Retina (tissue), 1 donor: Measurements from ENCODE around the gene CHRNA1.

ENCODE experiments used
- DNase-seq: peaks from one replicate; pipeline ENCODE4 v3.0.0-alpha.2; 2016

Gene CHRNA1

DNA sequence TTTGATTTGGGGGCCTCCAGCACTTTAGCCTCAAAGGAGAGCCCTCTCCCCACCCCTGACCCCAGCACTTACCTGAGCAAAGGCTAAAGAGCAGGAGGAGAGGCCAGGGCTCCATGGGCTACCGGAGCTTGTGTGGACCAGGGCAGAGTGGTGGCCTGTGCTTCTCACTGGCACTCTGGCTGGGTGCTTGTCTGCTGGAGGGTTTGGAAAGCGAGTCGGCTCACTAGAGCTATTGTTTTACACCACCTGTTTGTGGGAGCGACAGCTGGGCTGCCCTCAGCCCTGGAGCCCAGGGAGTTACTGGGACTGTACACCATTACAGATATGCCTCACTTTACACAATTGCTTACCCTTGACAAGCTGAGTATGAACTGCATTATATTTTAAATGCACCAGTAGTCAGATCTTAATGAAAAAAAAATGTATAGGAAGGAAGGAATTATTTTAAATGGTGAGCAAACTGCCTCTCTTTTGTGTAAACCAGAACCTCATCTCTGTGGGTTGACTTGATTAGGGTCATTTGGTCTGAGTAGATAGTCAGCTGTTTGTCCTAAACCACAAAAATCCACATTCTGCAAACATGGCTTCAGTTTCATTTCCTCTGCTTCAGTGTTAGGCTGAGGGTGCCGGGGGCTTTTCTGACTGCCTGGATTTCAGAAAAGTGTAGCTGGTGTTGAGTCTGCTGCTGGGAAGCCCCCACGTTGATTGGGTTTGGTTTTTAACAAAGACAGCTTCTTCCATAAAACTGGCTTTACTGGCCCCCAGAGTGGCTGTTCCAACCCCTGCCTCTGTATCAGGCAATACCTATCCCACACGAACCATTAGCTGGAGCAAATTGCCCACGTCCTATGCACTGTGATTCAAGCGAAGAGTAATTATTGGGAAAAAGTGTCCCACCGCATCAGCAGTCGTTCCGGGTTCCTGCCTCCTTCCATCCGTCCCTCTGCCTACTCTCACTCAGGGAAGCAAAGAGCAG lies at the start of gene CHRNA1:
TSS of gene CHRNA1 (minus strand) at position 193 of the 976 bp plus-strand sequence. CDS start at position 115, 78 bp downstream.
- peak; percentile 53 for DNase-seq

DNA sequence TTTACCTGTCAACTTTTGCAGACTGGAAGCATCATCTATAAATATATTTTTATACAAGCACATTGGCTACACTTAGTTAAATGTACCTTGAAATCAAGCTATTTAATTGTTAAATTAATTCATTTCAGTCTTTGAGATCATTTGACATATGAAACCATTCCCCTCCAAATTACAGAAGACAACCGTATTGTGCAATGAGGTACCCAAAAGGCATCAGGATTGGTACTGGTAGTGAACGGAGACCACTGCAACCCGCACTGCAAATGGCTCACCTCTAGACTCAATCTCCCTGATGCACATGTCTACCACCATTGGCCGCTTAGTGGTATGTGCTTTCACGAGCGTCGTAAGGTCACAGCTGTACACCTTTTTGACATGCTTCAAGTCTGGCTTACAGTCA lies 47.8 kb upstream of the CHRNA1 start:
- DNase-seq: no peak

DNA sequence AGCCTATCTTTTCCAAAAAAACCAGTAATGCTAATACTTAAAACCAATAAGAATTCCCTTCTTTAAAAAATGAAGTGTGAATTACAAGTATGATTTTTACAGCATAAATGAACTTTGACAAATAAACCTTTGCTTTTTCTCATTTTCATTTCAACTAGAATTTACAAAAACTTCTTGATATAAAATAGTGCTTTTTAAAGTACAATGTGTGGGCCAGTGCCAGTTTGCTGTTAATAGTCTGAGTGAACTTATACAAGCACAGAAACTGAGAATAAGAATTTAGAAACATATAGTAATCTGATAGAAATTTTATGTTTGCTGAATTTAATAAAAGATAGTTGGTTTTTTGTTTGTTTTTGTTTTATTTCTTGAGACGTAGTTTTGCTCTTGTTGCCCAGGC lies 43.7 kb upstream of the CHRNA1 start:
- no peak for DNase-seq

DNA sequence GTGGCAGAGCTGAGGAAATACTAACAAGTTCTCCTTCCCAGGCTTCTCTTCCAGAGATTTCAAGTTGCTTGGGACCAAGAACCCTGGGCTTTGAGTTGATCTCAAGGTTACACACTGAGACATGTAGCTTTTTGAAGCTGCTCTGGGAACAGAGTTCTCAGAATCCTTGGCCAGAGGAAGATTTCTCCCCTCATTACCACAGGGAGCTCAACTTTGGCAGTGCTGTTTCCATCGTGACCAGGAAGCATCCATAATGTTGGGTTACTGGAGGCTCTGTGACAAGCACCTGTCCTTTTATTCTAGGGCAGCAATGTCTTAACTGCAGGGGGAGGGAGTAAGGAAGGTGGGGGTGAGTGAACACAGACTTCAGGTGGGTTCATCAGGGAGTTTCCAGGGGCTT lies 41.5 kb upstream of the CHRNA1 start:
- DNase-seq: no peak

DNA sequence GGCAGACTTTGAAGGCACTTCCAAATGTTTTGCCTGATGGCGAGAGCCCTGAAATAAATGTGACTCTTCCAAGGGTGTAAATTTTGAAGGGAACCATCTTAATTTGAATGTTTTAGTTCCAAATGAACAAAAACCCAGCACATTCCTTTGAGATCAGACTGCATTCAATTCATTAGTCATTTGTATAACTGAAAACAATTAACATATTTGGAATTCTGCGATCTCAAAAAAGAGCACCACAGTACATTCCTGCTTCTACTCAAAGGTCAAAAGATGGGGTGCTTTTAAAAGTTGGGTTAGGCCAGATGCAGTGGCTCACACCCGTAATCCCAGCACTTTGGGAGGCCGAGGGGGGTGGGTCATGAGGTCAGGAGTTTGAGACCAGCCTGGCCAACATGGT lies 38.2 kb upstream of the CHRNA1 start:
- DNase-seq: no peak

DNA sequence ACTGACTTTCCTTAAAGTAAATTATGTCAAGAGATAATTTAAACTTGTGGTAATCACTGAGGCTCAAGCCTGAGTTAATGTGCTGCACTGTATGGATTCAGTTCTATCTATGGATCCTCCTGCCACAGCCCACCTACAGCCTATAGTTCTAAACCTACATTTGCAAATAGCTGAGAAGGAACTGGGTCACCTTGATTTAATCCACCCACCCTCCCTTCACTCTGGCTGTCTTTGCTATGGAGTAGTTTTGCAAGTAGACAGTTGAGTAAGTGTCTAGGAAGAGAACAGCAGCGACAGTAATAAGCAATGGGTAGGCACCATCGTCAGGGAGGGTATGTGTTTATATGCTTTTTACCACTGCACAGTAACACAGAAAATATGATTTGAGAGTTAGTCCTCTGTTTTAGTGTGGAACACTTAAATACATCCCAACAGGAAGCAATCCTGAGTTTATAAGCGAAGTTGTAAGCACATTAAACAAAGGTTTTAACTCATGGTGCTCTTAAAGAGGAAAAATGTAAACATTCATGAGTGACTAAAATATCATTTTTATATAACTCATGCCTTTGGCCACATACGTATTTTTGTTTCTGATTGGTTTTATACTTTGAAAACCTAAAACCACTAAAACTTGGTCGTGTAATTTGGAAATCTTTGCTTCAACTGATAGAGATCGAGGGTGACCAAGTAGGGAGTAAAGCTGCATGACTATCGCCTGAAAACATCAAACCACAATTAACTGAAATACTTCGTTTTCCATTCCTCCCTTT lies 36.3 kb upstream of the CHRNA1 start:
- no peak for DNase-seq

DNA sequence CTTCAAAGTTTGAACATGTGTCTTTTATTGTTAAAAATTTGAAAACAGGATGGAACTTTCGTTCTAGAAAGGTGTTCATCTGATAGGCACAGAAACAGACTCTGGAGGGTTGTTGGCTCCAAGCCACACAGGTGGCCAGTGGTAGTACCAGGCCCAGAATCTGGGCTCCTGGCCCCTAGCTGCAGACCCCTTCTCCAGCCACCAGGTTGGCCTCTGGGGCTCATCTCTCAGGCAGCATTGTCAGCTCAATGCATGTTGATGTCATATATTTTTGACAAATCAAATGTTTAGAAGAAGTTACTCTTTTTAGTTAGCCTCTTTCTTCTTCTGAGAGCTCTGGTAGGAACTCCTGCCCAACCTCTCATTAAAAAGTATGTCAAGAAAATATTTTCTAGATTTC lies 34.5 kb upstream of the CHRNA1 start:
- no peak for DNase-seq

DNA sequence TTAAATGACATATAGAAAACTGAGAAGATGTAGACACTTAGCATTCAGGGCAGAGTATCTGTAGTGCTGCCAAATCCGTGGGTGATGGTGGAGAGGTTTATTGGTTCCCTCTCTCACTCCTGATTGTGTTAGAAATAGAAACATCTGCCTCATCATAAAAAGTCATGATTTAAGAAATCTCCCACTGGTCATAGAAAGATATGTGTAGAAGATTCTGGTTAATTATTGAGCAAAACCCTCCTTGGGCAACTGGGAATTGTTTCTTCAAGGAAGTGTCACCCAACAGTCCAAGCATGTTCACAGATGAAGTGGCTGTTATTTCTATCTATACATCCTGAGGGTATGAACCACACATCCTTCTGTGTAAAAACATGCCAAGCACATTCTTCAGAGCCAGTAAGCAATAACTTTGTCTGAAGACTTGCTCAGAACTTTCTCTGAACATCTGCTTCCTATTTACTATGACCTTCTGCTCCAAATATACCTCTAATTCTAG lies 33.6 kb upstream of the CHRNA1 start:
- no peak for DNase-seq

DNA sequence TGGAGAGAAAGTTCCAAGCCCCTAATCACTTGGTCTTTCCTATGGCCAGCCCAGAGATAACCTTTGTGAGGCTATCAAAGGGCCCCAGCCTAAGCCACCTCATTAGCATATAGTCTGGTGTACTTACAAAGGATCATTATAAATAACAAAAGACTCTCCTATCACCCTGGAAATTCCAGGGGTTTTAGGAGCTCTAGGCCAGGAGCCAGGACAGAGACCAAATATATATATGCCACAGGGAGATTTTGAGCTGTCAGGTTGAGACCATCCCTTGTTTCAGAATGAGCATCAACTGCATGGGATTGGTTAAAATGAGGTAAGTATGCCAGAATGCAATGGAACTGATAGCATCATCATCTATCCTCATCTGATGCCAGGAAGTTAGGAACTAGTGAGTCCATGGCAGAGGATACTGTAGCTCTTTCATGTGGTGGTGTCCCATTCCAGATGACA lies 32.1 kb upstream of the CHRNA1 start:
- DNase-seq: no peak

DNA sequence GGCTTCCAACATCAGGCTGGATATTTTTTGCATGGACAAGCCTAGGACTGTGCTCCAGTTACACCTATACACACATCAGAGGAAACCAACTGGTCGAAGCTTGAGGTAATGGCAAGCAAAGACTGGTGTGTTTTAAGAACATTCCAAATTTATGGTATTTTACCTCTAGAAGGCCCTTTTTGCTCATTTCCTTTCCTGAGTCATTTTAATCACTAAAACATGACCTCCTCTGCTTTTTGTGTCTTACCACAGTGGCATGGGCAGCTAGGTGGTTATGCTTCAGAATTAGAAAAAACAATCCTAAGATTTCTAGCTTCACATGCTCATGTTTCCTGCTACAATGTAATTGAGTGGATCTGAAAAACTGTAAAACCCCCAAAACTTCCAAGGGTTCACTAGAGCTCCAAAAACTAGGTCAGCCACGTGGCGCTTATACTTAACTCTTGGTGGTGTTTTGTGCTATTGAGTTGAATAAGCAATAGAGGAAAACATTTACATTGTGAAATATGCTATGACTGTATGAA lies 30.6 kb upstream of the CHRNA1 start:
- DNase-seq: no peak

DNA sequence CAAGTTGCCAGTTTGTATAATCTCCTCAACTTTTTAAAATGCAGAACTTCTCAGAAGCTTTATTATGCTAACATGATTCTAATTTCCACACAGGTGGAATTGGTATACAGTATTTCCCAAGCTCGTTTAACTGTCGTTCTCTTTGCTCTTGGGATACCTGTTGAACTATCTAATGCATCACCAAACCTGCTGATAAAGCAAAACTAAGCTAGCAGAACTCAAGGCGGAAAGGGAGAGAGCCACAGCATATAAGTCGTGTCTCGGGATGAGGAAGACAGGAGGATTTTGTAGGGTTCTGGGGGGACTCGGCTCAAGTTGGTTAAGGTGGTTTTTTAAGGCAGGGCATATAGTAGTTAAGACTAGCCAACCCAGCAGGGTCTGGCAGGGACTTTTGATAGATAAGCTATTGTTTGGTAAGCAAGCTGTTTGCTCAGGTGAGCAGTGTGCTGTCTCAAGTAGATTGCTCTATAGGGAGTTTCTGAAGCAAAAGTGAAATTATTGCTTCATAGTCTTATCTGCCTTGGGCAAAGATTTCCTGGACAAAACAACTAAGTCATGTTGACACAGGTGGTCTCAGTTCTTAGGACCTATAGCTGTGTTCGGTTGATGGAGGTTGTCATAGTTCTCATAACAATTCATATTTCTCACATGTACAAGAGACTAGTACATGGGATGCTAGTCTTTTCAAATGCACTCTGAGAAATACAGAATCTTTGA lies 28.2 kb upstream of the CHRNA1 start:
- DNase-seq: no peak

DNA sequence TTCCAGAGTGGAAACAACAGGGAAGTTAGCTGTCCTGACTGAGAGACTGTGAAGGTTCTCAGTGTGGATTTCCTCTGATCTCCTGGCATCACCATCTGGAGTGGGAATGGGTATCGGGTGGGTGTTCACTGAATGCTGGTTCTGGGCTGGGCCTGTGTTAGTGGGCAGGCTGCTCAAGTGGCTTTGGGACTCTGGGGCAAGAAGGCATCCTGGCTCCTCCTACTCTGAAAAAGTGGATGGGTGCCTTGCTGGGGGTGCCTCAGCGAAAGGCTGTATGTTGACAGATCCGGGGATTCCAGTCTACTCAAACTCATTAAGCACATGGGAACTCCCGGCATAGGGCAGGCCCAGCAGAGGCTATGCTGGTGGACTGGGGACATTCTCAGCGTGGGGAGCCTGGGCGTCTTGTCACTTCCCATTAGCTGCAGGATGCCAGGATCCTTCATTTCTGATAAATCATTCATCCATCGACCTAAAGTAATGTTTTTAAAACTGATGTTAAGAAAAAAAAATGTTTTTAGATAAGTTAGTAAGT lies 27.5 kb upstream of the CHRNA1 start:
- no peak for DNase-seq

DNA sequence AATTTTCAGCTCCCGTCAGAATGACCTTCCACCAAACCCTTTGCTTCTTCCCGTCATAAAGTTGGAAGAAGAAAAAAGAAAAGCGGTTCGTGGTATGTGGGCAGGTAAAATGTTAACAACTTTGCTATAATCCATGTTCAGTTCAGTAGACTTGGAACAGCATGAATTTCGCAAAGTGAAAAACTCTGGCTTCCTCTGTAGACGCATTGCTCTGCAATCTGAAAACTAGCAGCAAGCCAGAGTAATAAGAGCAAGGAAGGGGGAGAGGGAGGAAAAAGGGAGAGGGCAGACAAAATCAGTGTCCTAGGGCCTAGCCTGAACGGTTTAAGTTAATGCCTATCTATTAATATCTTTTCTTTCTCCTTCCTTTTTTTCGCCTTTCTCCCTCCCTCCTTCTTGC lies 26.7 kb upstream of the CHRNA1 start:
- DNase-seq: no peak

DNA sequence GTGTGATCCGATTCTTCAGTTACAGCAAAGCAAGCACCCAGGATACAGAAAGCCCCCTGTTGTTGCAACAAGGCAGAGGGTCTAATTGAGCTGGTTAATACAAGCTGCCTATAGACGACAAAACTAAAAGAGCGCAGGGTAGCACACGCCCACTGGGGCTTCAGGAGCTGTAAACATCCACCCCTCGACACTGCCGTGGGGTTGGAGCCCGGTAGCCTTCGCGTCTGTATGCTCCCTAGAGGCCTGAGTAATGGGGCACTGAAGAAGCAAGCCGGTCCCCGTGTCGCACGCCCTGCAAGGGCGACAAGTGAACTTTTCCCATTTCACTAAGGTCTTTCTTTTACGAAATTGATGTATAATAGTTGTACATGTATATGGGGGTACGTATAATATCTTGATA lies 24.7 kb upstream of the CHRNA1 start:
- DNase-seq: no peak

DNA sequence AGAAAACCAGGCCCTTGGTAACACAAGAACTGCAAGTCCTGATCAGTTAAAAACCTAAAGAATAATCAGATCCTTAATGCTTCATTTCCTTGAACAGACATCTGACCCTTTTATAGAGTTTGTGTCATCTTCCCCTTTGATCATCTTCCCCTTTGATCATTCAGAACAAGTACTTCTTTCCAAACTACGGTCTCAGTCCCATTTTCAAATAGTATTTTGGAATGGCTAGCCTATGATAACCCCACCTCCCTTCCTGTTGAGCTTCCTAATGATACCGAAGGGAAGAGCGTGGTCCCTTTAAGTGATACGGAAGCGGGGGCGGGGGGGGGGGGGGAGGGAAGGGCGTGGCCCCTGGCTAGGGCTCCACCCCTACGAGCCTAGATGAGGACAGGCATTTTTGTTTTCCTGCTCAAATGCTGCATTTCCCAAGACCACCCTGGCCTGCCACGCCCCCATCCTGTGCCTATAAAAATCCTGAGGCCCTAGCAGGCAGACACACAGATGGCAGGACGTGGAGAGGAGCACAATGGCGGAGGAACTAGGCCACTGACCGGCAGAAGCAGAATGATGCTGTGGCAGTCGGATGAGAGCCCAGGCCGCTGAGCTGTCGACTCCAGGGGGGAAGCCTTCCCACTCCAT lies 24.1 kb upstream of the CHRNA1 start:
- peak; percentile 56 for DNase-seq

DNA sequence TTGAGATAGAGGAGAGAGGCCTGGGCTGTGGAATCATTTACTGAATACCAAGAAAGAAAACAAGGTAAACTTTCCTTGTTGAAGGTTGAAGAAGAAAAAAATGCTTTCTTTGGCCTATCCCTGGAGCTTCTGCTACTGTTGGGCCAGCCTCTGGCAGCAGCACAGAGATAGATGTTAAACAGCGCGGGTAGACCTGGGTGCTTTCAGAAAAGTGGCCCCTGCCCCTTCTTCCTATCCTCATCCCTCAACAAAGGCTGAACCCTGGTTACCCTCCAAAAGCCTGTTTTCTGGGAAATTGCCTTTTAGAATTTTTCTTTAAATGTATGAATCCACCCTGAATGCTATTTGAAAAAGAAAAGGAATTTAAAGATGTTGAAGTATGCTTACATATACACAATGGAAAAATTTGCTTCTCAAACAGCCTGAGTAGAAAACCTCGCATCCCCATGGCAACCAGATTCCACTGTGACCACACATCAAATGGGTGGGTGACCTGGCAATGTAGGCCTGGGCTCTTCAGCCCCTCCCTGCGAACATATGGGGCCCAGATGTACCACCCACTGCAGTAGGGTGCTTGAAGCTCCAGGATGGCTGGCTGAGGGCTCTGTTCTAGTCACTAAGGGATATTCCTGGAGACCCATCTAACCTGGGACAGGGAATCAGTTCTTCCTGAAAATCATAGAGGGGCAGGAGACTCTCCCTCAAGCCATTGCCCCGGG lies 23.4 kb upstream of the CHRNA1 start:
- peak; percentile 45 for DNase-seq

DNA sequence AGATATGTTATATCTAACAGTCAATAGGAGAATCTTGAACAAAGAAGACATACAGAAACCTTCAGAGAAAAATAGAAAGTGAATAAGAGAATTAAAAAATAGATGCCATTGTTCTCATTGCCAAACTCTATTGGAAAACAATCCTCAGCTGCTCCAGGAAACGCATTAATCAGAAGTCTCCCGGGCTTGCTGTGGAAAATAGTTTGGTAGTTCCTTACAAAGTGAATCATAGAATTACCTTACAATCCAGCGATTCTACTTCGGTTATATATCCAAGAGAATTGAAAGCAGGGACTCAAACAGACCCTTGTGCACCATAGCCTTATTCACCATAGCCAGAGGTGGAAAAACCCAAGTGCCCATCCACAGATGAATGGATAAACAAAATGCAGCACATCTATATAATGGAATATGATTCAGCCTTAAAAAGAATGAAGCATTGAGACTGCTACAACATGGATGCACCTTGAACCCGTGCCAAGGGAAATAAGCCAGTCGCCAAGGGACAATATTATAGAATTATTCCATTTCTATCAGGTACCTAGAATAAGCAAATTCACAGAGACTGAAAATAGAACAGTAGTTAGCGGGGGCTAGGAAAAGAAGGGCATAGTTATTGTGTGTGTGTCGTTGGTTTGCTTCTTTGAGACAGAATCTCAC lies 21.9 kb upstream of the CHRNA1 start:
- DNase-seq: no peak

DNA sequence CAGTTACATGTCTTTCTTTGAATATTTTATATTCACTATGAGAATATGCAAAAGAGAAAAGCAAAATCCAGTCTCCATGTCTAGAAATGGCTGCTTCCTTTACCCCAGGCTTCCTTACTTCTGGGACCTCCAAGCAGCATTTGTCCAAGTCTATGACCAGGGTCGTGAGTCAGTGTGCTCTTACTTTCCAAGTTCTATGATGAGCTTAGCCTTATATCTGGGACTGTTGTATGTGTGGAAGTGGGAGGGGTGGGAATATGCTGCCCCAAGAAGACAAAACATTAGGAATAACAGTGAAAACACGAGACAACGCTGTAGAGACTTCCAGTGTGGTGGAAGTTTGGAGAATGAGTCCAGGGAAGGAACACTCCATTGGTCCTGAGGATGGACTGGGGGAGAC lies 21.2 kb upstream of the CHRNA1 start:
- no peak for DNase-seq

DNA sequence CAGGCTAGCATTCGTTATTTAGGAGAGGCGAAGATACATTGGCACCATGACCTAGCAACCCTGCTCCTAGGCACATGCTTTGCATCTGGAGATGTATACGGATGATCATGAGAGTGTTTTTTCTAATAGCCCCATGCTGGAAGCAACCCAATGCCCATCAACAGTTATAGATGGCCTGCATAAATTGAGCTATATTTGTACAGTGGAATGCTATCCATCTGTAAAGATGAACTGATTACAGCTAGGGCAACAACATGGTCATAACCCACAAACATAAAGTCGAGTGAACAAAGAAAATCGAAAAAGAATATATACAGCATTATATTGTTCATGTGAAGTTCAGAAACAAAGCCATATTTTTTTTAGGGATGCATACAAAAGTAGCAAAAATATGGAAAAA lies 20.6 kb upstream of the CHRNA1 start:
- no peak for DNase-seq

DNA sequence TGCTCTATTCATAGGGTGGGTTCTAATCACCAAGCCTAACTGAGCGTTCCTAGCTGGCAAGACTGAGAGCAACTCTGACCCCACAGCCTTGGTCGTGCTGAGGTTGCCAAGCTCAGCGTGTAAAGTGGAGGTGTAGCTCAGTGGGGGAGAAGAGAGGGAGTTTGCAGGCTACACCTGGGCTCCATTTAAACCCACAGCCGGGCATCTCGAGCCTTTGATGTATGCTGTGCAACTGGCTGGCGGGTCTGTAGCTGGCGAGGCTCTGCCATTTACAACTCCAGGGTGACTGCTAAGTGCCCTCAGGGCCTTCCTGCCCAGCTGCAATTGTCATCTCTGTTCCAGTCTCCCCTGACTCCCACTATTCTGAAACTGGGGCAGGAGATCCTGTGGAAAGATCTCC lies 20.0 kb upstream of the CHRNA1 start:
- no peak for DNase-seq

DNA sequence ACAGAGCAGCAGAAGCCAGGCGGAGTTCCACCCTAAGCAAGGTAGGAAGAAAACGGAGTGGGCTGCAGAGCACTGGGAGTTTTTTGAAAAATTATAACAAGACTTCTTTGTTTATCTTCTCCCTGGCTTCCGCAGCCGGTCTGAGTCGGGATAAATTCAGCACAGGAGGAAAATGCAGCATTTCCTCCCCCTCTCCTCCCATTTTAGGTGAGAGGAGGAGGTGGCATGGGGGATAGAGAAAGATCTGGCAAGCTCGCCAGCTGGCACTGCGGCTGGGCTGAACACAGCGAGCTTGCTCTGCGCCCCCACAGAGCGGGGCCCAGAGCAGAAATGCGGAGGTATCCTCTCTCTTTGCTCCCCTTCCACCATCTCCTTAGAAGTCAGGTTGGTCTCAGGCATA lies 17.7 kb upstream of the CHRNA1 start:
- DNase-seq: no peak
